ENCODE measurements around the gene CHST8.
A peak's percentile ranks its signal among the peaks of the same experiment; 100 is the strongest.

CHST8 gene

DNA sequence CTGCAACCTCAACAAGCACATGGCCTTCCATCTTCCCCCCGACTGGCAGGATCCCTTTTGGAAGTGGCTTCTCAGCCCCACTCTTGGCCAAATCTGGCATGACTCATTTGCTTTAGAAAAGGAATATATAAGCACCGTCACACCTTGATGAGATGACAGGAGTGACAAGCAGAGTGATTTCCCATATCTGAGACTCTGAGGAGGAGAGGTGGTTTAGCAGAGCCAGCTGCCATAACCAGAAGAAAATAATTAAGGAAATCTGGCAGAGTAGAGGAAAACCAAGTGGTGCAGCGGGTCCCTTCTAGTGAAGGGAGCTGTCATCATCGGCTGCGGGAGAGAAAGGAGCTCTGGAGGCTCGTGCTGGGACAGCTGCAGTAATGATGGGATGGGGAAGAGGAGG is 147.5 kb downstream of the CHST8 start:
- TF ChIP-seq, protein P1, sequence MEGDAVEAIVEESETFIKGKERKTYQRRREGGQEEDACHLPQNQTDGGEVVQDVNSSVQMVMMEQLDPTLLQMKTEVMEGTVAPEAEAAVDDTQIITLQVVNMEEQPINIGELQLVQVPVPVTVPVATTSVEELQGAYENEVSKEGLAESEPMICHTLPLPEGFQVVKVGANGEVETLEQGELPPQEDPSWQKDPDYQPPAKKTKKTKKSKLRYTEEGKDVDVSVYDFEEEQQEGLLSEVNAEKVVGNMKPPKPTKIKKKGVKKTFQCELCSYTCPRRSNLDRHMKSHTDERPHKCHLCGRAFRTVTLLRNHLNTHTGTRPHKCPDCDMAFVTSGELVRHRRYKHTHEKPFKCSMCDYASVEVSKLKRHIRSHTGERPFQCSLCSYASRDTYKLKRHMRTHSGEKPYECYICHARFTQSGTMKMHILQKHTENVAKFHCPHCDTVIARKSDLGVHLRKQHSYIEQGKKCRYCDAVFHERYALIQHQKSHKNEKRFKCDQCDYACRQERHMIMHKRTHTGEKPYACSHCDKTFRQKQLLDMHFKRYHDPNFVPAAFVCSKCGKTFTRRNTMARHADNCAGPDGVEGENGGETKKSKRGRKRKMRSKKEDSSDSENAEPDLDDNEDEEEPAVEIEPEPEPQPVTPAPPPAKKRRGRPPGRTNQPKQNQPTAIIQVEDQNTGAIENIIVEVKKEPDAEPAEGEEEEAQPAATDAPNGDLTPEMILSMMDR (conservative IDR thresholded peaks at IDR 0.05): no peak
- peak overlapping the region; percentile 78 for H3K27ac ChIP-seq

DNA sequence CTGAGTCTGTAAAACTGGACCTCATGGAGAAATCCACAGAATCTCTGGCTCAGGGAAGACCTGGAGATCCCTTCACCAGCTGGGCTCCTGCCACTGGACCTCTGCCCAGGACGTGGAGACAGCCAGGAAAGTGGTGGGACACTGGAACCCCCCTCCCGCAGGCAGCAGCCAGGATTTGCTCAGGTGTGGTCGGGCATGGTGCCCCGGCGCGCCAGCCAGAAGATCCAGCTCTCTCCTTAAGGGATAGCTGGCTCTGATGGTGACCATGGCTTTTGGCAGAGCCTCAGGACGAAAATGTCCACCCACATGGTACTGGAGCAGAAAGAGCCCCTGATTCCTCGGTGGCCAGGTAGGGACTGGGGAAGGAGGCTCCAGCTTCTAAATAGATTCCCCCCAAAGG is 148.4 kb downstream of the CHST8 start:
- TF ChIP-seq, protein P1 (conservative IDR thresholded peaks at IDR 0.05): no peak
- peak overlapping the region; percentile 78; the same call in 1 of the 2 replicates for H3K27ac ChIP-seq

DNA sequence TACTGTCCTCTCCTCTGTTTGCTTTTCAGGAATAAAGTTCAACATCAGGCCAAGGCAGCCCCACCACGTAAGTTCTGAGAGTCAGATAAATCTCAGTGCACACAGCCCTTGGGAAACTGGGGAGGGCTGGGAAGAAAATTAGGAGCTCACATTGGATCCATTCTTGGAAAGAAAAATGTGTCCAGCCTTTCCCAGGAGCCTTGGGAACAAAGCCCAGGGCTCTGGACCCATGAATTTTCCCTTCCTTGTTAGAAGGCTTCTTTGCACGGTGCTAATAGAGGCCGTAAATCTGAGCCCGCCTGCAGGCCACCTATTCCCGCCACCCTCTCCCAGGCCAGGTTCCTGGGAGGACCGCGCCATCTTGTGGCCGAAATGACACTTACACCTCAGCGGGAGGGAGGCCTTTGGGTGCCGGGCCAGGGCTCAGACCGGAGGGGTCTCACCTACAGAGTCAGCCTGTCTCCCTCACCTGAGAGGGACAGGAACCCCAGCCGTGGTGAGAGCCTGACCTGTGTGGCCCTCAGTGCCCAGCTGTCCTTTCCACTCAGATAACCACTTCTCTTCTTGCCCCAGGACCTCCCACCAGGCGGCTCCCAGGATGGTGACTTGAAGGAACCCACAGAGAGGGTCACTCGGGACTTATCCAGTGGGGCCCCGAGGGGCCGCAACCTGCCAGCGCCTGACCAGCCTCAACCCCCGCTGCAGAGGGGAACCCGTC is 149.8 kb downstream of the CHST8 start:
- TF ChIP-seq, protein P1 (conservative IDR thresholded peaks at IDR 0.05): peak; percentile 94
- H3K27ac ChIP-seq: peak overlapping the region; percentile 78

DNA sequence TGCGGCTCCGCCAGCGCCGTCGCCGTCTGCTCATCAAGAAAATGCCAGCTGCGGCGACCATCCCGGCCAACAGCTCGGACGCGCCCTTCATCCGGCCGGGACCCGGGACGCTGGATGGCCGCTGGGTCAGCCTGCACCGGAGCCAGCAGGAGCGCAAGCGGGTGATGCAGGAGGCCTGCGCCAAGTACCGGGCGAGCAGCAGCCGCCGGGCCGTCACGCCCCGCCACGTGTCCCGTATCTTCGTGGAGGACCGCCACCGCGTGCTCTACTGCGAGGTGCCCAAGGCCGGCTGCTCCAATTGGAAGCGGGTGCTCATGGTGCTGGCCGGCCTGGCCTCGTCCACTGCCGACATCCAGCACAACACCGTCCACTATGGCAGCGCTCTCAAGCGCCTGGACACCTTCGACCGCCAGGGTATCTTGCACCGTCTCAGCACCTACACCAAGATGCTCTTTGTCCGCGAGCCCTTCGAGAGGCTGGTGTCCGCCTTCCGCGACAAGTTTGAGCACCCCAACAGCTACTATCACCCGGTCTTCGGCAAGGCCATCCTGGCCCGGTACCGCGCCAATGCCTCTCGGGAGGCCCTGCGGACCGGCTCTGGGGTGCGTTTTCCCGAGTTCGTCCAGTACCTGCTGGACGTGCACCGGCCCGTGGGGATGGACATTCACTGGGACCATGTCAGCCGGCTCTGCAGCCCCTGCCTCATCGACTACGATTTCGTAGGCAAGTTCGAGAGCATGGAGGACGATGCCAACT is 150.5 kb downstream of the CHST8 start:
- TF ChIP-seq, protein P1 (conservative IDR thresholded peaks at IDR 0.05): no peak
- no peak overlapping the region for H3K27ac ChIP-seq

DNA sequence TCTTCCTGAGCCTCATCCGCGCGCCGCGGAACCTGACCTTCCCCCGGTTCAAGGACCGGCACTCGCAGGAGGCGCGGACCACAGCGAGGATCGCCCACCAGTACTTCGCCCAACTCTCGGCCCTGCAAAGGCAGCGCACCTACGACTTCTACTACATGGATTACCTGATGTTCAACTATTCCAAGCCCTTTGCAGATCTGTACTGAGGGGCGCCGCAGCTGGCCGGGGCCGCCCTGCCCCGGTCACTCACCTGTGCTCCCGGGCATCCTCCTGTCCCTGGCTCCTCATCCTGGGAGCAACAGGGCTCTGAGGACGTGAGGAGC is 151.1 kb downstream of the CHST8 start:
- TF ChIP-seq, protein P1 (conservative IDR thresholded peaks at IDR 0.05): no peak
- H3K27ac ChIP-seq: no peak overlapping the region

DNA sequence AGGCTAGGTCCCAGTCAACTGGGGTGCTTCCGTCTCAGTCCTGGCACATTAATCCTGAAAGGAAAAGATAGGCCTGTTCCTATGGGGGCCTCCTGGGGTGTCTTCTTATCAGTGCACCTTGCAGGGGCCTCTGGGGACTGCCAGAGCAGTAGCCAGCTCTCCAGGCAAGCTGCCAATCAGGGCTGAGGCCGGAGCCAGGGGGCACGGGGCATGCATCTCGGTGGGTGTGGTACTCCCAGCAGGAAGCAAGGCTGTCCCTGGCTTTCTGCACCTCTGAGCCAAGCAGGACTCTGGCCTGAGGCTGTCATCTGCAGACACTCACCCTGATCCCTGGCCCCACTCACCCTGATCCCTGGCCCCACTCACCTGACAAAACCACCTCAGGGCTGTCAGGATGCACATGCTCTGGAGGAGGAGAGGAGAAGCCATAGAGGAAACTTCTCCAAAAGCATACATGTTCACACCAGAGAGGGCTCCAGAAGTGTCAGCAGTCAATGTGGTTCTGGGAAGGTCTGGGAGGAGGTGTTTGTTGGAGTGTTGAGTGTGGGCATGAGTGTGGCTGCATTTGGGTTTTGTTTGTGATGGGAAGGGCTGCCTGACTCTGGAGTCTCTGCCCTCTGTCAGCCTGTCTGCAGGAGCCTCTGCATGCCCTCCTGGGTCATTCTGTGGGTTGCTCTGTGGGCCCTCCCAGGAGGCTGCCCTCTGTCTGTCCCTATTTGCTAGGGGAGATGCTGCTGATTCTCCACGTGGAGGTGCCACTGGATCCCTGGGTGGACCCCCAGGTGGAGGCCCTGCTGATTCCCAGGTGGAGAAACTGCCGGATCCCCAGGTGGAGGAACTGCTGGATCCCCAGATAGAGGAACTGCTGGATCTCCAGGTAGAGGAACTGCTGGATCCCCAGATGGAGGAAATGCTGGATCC is 152.2 kb downstream of the CHST8 start:
- TF ChIP-seq, protein P1 (conservative IDR thresholded peaks at IDR 0.05): no peak
- no peak overlapping the region for H3K27ac ChIP-seq

DNA sequence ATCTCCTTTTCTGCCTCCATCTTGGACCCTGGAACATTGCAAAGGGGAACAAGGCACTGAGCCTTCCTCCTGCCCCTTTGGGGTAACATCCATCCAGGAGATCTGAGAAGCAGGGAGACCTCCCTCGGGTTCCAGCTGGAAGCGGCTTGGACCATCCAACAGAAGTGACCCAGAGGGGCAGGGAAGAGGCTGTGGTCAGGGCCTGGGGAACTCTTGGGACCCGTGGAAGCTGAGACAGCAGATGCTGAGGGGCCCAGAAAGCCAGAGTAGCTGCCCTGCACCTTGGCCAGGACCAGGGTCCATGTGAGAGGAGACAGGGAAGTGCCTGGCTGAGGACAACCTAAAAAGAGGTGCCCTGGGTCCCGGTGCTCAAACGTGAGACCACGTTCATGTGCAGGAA is 153.0 kb downstream of the CHST8 start:
- TF ChIP-seq, protein P1 (conservative IDR thresholded peaks at IDR 0.05): no peak
- H3K27ac ChIP-seq: no peak overlapping the region
